NCI-H1092 (cell line): ENCODE results near the gene HSCB.
"Not testable (repeated sequence)": the region's sequence is repeated elsewhere in the genome, so short reads cannot be mapped to it uniquely, and the experiment has no call there.

Experiments used
- DNase-seq: peaks from one replicate; lab custom pipeline; 2025; lab: John Stamatoyannopoulos, UW

The HSCB gene

DNA sequence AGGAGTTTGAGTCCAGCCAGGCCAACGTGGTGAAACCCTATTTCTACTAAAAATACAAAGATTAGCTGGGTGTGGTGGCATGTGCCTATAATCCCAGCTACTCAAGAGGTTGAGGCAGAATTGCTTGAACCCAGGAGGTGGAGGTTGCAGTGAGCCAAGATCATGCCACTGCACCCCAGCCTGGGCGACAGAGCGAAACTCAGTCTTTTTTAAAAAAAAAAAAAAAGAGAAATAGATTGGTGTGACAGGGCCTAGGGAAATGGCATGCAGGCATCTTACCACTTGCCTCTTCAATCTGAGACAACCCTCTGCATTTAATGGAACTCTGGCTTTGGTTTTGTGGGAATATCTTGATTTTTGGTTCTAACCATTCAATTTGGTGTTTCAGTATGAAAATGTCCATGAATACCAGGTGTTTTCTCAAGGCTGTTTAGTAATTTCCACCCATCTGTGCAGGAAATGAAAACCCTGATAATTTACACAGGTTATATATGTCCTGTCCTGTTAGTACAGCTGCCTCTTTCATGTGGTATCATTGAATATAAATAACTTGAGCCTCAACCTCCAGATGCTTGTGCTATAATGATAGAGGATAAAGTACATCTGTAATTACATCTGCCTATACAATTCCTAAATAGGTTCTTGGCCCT is 50.1 kb downstream of the HSCB start:
- no peak for DNase-seq

DNA sequence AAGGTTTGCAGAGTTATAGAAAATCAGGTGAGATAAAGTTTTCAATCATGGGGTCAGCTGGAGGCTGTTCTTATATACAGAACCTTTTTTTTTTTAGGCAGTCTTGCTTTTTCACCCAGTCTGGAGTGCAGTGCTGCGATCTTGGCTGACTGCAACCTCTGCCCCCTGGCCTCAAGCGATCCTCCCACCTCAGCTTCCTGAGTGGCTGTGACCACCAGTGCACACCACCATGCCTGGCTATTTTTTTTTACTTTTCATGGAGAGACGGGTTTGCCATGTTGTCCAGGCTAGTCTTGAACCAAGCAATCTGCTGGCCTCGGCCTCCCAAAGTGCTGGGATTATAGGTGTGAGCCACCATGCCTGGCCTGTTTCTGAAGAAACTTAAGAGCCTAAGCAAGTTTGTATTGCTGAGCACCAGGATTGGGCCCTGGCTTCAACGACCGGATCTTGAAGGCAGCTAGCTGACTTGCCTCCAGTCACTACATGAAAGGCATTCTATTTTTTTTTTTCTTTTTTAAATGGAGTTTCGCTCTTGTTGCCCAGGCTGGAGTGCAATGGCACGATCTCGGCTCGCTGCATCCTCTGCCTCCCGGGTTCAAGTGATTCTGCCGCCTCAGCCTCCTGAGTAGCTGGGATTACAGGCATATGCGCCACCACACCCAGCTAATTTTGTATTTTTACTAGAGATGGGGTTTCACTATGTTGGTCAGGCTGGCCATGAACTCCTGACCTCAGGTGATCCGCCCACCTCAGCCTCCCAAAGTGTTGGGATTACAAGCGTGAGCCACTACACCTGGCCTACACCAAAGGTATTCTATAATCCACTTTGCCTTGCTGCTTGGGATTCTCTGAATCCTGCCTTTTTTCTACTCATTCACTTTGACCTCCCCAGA is 50.9 kb downstream of the HSCB start:
- no peak for DNase-seq

DNA sequence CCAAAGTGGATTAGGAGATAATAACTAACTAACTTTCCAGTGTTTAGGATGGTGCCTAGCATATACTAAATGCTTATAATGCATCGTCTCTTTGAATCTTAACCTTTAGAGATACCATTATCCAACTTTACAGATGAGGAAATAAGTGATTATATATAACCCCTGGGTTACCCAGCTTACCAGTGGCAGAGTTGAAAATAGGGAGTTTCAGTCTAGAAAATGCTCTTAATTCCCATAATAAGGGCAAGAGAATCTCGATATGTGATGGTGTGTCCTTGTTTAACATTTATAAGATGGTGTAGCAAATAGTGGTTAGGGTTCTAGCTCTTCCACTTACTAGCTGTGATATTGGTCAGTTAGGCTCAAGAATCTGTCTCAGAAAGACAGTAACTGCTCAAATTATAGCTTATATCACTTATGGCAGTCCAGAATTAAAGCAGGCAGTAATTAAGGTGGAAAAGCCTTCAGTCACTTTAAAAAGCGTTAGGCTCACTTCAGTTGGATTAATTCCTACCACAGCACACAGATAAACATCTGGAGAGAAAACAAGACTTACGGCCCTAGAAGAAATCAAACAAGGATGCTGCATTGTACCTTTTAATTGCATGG is 52.2 kb downstream of the HSCB start:
- DNase-seq = no peak

DNA sequence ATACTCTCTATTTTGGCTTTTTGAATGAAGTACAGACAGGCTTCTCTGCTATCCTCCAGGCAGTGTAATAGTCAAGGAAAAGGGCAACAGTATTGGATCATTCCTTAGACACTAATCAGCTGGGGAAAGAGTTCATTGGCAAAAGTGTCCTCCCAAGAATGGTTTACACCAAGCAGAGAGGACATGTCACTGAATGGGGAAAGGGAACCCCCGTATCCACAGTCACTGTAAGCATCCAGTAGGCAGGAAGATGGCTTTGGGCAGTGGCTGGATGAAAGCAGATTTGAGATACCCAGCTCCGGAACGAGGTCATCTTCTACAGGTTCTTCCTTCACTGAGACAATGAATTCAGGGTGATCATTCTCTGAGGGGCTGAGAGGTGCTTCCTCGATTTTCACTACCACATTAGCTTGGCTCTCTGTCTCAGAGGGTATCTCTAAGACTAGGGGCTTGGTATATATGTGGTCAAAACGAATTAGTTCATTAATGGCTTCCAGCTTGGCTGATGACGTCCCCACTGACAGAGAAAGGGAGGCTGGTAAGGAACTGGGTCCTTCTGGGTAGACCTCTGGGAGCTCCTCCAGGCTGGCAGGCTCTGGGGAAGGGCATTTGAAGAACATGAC is 53.3 kb downstream of the HSCB start:
- no peak for DNase-seq

DNA sequence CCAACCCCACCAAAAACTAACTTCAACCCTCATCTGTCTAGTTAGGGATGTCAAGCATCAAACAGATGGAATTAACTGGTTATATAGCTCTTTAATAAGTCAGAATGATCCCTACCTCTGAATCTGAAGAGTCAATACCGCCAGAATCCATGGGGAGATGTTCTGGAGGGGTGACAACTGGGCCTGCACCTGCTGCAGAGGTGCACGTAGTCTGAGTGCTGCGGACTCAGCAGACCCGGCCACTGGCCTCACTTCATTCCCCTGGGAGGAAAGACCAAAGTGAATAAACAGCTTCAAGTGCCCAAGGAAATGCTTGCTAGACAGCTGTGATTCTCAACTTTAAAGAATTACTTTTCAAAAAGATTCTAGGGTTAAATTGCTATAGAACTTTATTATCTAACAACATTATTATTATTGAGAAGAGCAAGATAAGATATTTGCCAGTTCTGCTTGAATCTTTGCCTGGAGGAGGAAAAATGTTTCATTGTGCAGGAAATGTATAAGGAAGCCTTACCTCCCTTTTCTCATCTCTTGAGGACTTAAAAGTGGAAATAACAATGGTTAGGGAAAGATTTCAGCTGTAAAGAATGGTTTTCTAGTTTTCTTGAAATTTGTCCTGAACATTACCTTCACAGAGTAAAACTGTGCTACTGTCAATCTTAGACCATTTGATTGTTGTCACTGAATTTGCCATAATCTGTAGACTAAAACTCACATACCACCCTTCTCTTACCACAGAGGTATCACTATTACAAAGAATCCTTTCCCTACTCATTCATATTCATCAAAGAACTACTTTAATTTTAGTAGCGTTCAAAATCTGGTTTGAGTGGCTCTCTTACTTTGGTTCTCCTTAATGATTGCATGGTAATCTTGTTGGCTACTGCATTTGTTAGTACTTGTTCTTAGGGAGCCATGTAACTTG is 54.4 kb downstream of the HSCB start:
- DNase-seq = no peak

DNA sequence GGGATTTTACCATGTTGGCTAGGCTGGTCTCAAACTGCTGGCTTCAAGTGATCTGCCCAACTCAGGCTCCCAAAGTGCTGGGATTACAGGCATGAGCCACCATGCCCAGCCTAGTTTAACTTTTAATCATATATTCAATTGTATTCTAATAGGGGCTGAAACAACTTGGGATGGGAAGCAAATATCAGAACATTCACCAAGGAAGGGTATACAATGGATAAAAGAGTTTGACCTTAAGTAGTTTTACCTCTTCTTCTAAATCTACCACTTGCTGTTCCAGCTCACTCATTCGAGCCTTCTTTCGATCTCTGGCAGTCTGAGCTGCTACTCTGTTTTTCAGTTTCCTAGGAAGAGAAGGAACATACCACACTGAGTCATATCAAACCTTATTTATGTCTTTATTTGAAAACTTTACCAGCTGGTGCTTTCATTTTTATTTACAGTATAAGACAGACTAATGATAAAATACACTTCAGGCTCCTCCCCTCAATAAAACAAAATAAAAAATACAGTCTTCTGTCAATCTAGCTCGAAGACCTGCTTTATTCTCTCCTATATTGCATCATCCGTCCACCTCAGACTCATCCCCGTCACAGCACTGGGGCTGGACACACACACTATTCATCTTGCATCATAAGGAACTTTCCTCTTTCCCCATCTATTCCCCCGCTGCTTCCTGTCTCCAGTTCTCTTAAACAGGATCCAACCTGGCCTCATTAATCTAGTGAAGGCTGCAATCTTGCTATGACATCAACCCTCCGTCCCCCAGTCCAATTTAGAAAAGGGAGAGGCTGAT is 57.2 kb downstream of the HSCB start:
- no peak for DNase-seq

DNA sequence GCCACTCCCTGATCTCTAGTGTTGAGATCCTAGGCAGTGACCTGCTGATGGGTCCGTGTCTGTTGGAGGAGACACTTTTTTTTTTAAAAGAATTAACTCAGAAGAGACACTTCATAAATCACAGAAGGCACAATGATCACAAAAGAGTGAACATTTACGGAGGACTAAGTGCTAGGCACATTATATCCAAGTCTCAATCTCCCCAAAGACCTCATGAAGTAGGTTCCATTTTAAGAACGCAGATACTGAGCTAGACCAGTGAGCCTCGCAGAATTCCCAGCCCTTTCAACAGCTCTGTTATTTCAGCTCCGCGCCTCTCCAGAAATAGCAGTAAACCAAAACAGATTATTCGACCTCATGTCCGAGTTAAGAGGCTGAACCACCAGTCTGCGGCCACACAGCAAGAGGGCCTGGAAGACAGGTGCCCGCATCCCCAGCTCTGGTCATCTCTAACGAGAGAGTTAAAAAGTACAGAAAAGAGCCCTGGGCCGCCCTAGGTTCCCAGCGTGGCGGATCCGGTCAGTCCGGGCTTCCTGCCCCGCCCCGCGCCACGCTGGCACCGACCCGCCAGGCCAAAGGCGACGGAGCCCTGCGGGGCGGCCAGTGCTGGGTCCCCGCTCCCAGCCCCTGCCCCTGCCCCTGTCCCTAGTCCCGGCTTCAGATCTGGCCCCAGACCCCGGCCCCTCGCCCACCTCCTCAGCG is 57.9 kb downstream of the HSCB start:
- DNase-seq = no peak

DNA sequence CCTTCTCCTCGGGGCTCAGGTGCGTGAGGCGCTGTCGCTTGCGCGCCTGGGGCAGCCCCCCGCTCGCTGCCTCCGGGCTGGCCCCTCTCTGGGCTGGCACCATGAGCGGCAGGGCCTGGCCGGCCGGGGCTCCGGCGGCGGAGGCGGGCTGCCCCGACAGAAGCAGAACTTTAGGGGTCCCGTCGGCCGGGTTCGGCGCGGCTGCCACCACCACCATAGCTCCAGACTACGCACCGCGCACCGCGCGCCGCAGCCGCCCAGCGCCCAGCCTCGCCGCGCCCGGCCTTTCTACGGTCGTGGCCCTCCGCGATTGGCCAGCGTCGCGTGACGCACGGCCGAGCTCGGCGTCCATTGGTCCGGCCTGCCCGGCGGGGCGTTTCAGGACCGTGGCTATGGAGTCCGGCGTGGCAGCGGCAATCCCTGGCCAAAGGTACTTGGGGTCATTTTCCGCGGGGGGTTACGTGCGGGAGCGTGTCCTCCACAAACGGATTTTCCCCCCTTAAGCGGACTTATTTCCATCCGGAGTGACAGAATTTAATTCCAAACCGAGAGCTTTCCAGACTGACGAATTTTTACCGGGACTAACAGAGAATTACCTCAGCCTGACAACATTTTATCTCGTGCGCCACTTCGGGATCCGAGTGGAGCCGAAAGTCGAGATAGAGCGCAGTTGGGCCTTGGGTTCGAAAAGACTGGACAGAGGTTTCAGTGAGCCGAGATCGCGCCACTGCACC is 58.6 kb downstream of the HSCB start, which contains the start of gene XBP1:
XBP1 (minus strand) TSS at position 262 of the 734 bp plus-strand sequence.
- peak; percentile 88 for DNase-seq

DNA sequence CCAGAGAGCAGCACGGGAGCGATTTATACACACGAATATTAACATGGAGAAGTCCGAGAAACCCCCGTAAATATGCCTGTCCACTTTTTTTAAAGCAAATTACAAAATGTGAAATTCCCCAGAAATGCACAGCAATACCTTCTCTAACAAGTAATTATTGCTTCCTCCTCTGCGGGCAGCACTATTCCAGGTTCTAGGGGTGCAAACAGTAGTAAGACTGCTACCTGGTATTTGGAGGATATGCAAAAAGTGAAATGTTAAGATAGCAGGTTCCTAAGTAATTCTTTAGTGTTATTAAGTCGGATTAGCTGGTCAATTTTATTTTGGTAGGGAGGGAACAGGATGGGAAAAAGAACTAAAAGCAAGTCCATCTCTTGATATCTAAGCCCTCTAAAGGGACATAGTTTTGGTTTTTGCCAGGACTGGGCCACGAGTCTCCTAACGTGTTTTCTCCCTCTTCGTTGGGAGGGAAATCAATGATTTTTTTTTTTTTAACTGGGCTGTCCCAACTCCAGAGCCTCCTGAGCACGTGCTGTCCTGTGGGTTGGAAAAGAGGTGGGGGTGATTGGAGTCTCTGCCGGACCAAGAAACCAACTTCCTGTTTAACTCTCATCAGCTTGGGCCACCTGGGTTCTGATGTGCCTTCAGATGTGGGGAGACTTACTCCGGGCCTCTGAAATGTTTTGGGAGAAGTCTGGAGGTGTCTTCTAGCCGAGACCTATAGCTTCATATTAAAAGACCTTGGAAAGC is 60.2 kb downstream of the HSCB start:
- DNase-seq = no peak

DNA sequence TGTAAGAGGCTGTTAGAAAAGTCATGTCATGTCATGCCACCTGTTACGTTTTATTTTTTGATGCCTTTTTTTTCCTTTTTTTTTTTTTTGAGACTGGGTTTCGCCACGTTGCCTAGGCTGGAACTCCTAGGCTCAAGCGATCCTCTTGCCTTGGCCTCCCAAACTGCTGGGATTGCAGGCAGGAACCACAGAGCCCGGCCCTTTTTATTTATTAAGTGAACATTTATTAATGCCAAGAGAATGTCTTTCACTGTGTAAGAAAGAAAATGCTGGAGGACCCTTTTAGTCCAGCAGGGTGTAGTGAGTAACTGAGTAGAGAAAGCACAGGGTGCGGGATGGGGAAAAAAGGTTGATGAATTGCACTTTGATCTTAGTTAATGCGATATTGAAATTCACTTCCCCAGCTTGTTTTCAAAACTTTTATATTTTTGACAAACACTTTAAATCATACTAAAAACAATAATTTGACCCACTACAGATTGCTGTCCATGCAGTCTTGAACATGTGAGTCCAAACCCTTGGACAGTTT is 60.8 kb downstream of the HSCB start:
- DNase-seq = no peak

DNA sequence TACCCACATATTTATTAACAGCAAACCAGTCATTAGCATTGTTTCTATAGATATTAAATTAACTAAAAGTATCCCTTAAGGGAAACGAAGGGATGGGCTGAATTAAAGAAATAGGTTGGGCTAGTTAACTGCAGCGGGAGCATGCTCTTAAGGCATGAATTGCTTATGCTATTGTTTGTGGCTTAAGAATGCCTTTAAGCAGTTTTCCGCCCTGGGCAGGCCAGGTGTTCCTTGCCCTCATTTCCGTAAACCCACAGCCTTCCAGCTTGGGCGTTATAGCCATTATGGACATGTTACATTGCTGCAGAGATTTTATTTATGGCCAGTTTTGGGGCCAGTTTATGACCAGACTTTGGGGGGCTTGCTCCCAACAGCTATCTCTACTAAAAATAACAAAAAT is 63.6 kb downstream of the HSCB start:
- DNase-seq = not testable (repeated sequence)
